Glomerular endothelial cell (primary cell): ENCODE results near the gene STYX. TPM values are rescaled to one million over a fixed set of nuclear protein-coding genes. Genes with fewer than 3 reads are reported as not detected.

Source experiments
- DNase-seq: peaks from one replicate; pipeline ENCODE4 v3.0.0-alpha.2; 2011; ENCODE audit warnings: low read depth, low spot score; ENCODE audit errors: extremely low read depth
- total RNA-seq: library from RNA; depleted of rRNA; stranded (reverse); fragments of >200 nt; gene quantifications from 2 replicates; pipeline ENCODE4 v1.2.3, GENCODE V29; 2015

The STYX gene, protein sequence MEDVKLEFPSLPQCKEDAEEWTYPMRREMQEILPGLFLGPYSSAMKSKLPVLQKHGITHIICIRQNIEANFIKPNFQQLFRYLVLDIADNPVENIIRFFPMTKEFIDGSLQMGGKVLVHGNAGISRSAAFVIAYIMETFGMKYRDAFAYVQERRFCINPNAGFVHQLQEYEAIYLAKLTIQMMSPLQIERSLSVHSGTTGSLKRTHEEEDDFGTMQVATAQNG
- 21.7 and 22.3 TPM in 2 replicates for total RNA-seq

DNA sequence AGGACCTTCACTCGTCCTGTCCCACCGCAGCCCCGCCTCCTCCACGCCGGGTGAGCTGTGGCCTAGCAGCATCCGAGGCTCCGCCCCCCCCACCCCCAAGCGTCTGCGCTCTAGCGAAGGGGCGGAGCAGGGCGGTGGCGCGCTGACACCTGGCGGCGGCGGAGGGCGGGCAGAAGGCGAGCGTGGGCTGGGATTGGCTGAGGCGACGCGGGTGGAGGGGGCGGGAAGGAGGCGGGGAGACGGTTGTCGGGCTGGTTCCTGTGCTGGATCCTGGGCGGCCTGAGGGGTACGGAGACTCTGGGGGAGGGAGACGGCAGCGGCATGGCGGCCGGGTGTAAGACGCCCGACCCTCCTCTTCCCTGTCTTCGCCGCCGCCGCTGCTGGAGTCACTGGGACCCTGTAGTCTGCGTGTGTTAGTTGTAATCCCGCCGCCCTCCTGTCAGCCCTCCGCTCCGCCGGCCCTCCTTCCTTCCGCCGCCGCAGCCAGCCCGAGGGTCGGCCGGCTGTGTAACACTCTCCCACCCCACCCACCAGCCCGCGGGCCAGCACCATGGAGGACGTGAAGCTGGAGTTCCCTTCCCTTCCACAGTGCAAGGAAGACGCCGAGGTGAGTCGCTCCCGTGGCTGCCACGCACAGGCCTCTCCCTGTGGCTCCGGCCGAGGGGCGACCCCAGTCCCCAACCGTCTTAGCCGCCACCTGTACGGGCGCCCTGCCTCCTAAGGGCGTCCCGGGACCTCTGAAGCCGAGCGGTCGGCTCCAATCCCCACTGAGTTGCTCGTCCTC lies at the start of gene STYX:
Gene STYX (plus strand): TSS at position 242 of the 784 bp plus-strand sequence. CDS start 309 bp downstream, at position 551.
- DNase-seq = peak; percentile 71

DNA sequence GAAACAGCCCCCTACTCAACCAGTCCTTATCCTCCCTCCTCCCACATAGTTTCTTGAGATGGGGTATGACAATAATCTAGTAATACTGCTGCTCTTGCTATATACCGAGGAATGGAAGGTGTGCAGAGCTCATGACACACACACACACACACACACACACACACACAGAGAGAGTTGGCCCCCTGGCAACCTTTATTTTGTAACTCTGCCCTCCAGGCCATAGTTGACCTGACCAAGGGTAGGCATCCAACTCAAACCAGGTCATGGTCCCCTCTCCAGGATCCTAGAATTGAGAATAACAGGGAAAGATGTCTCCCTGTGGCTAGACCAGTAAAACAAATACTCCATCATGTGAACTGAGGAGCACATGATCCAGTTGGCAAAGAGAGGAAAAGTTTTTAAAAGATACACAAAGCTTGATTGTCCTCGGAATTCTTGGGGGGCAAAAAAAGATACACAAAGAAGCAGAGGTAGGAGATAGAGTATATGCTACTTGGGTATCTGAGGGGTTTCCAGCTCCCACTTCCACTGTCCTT lies 45.9 kb upstream of the STYX start:
- no peak for DNase-seq

DNA sequence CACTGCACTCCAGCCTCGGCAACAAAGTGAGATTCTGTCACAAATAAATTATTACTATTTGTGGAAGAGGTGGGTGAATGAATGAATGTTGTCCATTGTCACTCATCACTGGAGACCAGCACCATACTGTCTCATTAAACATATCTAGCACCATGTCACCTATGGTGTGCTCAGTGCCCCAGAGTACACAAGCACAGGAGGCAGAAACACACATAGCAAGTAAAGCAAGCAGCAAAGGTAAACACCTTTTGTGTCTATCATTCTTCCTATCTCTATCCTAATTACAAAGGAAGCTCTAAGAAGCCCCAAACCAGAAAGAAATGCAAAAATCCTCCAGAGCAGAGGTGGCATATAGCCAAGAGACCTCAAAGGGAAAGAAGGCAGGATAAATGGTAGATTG lies 43.8 kb upstream of the STYX start:
- DNase-seq = no peak

DNA sequence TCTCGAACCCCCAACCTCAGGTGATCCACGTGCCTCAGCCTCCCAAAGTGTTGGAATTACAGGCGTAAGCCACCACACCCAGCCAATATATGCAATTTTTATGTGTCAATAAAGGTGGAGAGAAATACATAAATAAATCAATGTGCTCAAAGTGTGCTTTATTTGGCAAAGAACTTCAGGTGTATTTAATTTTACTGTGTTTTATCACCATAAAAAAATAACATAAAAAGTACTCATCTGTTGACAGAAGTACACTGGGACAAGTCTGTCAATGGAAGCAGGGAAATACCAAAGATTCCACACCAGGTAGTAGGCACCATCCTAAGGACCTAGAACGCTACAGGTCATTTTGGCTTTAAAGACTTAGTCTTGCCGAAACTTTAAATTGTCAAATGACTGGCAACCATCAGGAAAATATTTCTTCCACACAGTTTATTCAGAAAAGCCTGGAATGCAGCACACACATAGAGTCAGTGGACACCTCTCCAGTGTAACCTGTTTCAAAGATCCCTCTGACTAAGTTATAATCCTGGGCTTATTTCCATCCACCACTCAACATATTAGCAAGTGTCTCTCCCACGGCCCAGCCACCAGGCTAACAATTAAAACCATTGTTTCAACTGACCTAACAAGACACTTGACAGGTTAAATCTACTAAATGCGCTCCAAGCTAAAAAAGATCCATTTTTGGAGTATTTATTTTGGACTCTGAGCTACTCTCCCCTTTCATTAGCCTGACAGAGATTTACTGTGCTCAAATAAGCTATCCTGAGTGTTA lies 38.8 kb upstream of the STYX start:
- DNase-seq = no peak

DNA sequence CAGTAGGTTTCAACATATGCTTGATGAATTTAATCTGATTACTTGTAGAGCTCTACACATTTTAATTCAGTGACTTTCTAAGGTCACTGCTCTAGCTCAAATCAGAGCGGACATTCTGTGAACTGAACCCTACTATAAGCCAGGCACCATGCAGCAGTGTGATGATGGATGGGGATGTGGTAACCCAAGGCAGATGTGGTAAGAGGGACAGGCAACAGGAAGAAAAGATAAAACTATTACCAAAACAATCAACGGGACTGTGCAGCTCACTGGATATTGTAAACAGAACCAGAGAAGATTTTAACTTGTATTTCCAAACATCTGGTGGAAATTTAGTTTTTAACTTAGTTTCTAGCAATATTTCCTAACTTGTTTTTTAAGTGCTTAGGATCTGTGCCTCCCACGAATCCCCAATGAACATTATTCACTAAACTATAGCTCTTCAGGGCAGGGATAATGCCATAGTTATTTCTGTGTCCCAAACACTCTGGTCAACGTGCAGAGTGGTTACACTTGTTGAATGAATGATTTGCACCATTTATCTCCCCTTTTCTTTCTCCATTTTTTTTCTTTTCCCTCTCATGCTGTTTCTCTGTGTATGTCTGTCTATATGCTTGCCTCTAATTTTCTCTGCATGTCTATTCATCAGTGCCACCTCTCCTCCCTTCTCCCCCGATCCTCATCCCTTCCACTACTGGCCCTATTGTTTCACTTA lies 37.6 kb upstream of the STYX start:
- DNase-seq = no peak

GRCh38 chr14:52693036-52693435 lies 36.9 kb upstream of the STYX start:
- DNase-seq = no peak

DNA sequence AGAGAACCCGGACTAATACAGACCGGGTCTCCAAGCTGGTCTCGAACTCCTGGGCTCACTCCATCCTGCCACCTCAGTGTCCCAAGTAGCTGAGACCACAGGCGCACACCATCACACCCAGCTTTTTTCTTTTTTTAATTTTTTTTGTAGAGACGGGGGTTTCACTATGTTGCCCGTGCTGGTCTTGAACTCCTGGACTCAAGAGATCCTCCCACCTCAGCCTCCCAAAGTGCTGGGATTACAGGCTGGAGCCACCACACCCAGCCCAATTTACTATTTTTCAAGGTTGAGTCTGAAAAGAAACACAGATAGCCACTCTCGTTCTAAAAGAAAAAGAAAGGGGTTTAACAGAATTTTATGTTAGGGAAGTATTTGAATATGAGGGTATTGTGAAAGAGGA lies 36.4 kb upstream of the STYX start:
- DNase-seq = no peak

GRCh38 chr14:52694761-52695480 lies 35.0 kb upstream of the STYX start:
- DNase-seq = no peak

DNA sequence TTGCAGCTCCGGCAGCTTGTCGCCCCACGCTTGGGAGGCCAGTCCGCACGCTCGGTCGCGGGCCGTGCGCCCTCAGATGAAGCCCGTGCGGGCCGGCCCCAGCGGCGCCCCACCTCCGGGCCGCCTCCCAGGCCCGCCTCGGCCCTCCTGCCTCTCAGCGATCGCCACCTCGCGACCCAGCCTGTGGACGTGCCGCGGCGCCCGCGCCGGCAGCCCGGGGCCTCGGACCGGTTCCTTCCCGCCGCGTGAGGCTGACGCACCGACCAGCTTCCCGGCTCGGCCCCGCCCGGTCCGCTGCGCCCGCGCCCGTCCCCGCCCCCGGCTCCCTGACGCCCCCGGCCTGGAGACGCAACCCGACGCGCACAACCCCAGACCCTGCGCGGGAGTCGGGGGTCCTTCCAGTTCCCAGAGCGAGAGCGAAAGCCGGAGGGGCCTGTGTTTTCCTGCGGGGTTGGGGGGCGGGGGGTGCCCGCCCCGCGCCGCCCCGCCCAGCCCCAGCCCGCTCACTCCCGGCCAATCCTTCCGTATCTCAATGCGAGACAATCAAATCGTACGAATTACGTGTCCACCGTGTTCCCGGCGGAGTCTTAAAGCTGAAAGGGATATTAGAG lies 34.4 kb upstream of the STYX start, which contains the start of gene ERO1A:
Gene ERO1A (minus strand): TSS at position 78 of the 611 bp plus-strand sequence. CDS start 77 bp downstream, at position 1.
- DNase-seq = no peak

- no peak for DNase-seq
These were observed 29.2 kb upstream of the STYX start for GRCh38 chr14:52700701-52701172.

DNA sequence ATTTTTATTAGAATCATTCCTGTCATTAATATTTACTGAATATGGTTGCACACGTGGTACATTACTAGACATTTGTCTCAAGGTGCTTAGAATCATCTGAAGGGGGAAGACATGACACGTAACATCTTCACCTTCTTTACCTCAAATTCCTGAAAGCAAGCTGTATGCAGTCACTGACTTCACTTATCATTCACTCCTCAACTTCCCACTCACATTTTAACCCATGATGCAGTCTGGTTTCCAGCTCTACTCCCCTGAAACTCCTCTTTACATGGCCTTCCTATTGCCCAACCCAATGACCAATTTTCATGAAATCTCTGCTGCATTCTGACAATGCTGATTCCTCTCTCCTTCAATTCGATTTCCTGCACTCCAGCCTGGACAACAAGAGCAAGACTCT lies 28.7 kb upstream of the STYX start:
- DNase-seq = no peak

GRCh38 chr14:52703225-52703624 lies 26.7 kb upstream of the STYX start:
- no peak for DNase-seq

- no peak for DNase-seq
These were observed 26.3 kb upstream of the STYX start for GRCh38 chr14:52703664-52704063.

GRCh38 chr14:52706286-52706685 lies 23.7 kb upstream of the STYX start:
- DNase-seq = no peak

- peak; percentile 67 for DNase-seq
These were observed 23.0 kb upstream of the STYX start, which contains the start of gene PSMC6 for GRCh38 chr14:52706724-52707706. Gene PSMC6, plus strand, starts transcription at chr14:52707200. Its CDS starts 20 bp downstream, at chr14:52707220.

GRCh38 chr14:52711666-52712065 lies 18.3 kb upstream of the STYX start:
- DNase-seq = no peak

DNA sequence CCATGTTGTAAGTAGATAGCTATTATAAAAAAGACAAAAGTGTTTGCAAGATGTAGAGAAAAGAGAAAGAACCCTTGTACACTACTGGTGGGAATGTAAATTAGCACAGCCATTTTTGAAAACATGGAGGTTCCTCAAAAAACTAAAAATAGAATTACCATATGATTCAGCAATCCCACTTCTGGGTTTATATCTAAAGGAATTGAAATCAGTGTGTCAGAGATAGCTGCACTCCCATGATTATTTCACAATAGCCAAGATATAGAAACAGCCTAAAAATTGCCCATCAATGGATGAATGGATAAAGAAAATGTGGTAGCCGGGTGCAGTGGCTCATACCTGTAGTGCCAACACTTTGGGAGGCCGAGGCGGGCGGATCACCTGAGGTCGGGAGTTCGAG lies 13.8 kb upstream of the STYX start:
- DNase-seq = no peak
